ENCODE data around the gene GRIN1.

The GRIN1 gene

GRCh38 chr9:137140151-137141012 is 1.4 kb downstream of the GRIN1 start:
- TF ChIP-seq CTCF (IDR thresholded peaks at IDR 0.05; ENCODE audit: low read depth, low read length, missing control alignments) = no peak
- no peak for DNase-seq (ENCODE audit: low read depth)
- no peak overlapping the region for H3K4me3 ChIP-seq (ENCODE audit: low read depth, low read length)
- in situ Hi-C loops (cut with HindIII; ENCODE audit: low sequenced_read_pairs) = no loop called here

DNA sequence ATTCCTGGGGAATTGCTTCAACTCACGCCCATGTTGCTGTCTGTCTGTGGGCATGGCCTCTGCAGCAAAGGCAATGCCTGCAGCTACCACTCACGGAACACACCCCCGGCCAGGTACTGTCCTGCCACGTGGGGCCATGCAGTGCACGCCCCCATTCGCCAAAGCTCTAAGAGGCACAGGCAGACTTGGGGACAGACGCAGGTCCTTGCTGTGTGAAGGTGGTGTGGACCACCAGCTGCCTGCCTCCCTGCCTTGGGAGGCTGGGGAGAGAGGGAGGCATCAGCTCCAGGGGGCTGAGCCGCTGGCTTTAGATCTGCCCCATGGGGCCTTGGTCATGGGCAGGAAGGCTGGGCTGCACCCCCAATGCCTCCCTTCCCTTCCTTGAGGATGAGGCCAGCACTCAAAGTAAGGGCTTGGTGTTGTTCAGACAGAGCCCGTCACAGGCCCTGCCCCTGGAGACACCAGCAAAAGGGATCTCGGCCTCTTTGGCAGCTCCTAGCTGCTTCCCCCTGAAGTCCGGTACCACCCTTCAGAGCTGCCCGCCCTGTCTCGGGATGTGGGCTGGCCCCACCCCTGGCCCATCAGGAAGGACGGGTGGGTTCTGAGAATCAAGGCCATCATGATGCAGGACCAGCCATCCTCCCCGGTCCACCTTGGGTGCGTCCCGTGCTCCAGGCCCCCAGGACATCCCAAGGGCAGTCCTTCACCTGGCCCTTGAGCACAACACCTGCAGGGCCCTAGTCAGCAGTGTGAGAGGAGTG is 2.3 kb downstream of the GRIN1 start:
- in situ Hi-C loops (cut with HindIII; ENCODE audit: low sequenced_read_pairs) = no loop called here
- no peak for TF ChIP-seq CTCF (IDR thresholded peaks at IDR 0.05; ENCODE audit: low read depth, low read length, missing control alignments)
- DNase-seq (ENCODE audit: low read depth) = no peak
- no peak overlapping the region for H3K4me3 ChIP-seq (ENCODE audit: low read depth, low read length)

- no peak for TF ChIP-seq CTCF (IDR thresholded peaks at IDR 0.05; ENCODE audit: low read depth, low read length, missing control alignments)
- no peak overlapping the region for H3K4me3 ChIP-seq (ENCODE audit: low read depth, low read length)
- in situ Hi-C loops (cut with HindIII; ENCODE audit: low sequenced_read_pairs) = no loop called here
- DNase-seq (ENCODE audit: low read depth) = no peak
Observed at GRCh38 chr9:137141976-137142936, 3.3 kb downstream of the GRIN1 start.

GRCh38 chr9:137143459-137143858 is 4.5 kb downstream of the GRIN1 start:
- H3K4me3 ChIP-seq (ENCODE audit: low read depth, low read length) = no peak overlapping the region
- TF ChIP-seq CTCF (IDR thresholded peaks at IDR 0.05; ENCODE audit: low read depth, low read length, missing control alignments) = no peak
- in situ Hi-C loops (cut with HindIII; ENCODE audit: low sequenced_read_pairs) = no loop called here
- DNase-seq (ENCODE audit: low read depth) = no peak

DNA sequence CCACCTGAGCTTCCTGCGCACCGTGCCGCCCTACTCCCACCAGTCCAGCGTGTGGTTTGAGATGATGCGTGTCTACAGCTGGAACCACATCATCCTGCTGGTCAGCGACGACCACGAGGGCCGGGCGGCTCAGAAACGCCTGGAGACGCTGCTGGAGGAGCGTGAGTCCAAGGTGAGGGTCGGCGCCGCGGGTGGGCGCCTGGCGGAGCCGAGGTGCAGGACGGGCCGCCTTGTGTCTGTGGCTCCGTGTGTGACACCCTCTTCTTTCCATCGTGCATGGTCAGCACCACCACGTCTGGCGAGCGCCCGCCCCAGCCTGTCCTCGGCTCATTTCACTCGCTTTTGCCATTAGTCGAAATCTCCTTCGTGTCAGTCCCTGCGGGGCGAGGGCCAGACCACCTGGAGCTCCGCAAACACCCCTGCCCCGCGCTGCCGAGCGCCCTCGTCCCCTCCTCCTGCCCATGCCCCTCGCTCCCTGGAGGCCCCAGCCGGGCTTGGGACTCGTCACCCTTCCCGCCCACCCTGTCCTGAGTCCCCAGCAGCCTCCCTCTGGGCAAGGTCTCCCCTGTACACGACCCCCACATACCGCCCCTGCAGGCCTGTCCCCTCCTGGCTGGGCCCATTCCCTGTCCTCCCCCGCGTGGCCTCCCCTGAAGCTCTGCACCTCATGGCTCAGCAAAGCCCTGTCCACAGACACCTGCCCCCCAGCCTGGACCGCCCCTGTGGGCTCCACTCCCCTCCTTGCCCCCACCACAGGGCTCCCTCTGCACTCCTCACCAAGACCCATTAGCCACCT is 7.0 kb downstream of the GRIN1 start:
- TF ChIP-seq CTCF (IDR thresholded peaks at IDR 0.05; ENCODE audit: low read depth, low read length, missing control alignments) = no peak
- in situ Hi-C loops (cut with HindIII; ENCODE audit: low sequenced_read_pairs) = no loop called here
- H3K4me3 ChIP-seq (ENCODE audit: low read depth, low read length) = no peak overlapping the region
- DNase-seq (ENCODE audit: low read depth) = no peak
